ENCODE measurements around the gene WDFY2. TPM values are rescaled to one million over a fixed set of nuclear protein-coding genes. Genes with fewer than 3 reads are reported as not detected.
"Not testable (repeated sequence)": the region's sequence is repeated elsewhere in the genome, so short reads cannot be mapped to it uniquely, and the experiment has no call there.

Gene WDFY2
- total RNA-seq, 2 experiments from 2014 or later: 12.7 to 15.5 TPM

DNA sequence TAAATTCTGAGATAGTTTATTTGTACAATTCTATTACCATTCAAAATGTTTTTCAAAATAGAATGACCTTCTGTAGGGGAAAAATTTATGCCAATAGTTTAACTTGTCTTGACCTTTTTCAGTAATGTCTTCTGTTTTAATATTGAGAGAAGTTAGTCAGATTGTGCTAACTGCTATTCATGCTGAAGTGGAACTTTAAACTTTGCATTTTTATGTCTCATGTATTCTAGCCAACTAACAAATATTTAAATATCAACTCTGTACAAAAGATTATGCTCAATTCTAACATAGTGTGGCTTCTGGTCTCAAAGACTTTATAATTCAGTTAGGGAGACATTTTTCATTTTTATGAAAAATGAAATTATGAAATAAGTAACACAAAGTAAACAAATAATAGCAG, 94.2 kb downstream of the WDFY2 start:
- peaks cover 27% of the 10 kb centered on the region for H3K36me3 Mint-ChIP-seq
- POLR2A ChIA-PET: no interaction called here
- no peak for DNase-seq
- no peak overlapping the region for H3K4me3 Mint-ChIP-seq
- no peak for ATAC-seq (ENCODE audit: low read depth)
- H3K27ac Mint-ChIP-seq: no peak overlapping the region
- no peaks in the 10 kb centered on the region for H3K9me3 Mint-ChIP-seq
- no peaks in the 10 kb centered on the region for H3K4me1 Mint-ChIP-seq
- no peaks in the 10 kb centered on the region for H3K27me3 Mint-ChIP-seq

GRCh38 chr13:51679616-51680015, 95.4 kb downstream of the WDFY2 start:
- POLR2A ChIA-PET: interaction anchor here (1.3 kb wide), 1 partner anchor 226 kb away, joined by 4 read pairs; the partner anchor contains the start of gene INTS6
- Mint-ChIP-seq H3K27ac (no peak overlapping the region), H3K27me3 (no peaks in the 10 kb centered on the region), H3K36me3 (peaks cover 26% of the 10 kb centered on the region), H3K9me3 (no peaks in the 10 kb centered on the region), H3K4me3 (no peak overlapping the region), H3K4me1 (no peaks in the 10 kb centered on the region)
- DNase-seq (no peak), ATAC-seq (ENCODE audit: low read depth) (no peak)

- H3K9me3 Mint-ChIP-seq: no peaks in the 10 kb centered on the region
- no peaks in the 10 kb centered on the region for H3K4me1 Mint-ChIP-seq
- H3K36me3 Mint-ChIP-seq: peaks cover 27% of the 10 kb centered on the region
- no peak overlapping the region for H3K27ac Mint-ChIP-seq
- H3K27me3 Mint-ChIP-seq: no peaks in the 10 kb centered on the region
- H3K4me3 Mint-ChIP-seq: no peak overlapping the region
- ATAC-seq (ENCODE audit: low read depth) (no peak), DNase-seq (no peak)
- POLR2A ChIA-PET: interaction anchor here (1.3 kb wide), 1 partner anchor 228 kb away, joined by 4 read pairs; the partner anchor contains the start of gene INTS6
These were observed 96.9 kb downstream of the WDFY2 start for GRCh38 chr13:51681037-51681678.

GRCh38 chr13:51682686-51683085, 98.4 kb downstream of the WDFY2 start:
- Mint-ChIP-seq H3K4me1 (peaks cover under 1% of the 10 kb centered on the region), H3K27me3 (no peaks in the 10 kb centered on the region), H3K36me3 (peaks cover 22% of the 10 kb centered on the region), H3K9me3 (no peaks in the 10 kb centered on the region), H3K27ac (no peak overlapping the region), H3K4me3 (no peak overlapping the region)
- no peak for DNase-seq
- no peak for ATAC-seq (ENCODE audit: low read depth)
- POLR2A ChIA-PET: no interaction called here

DNA sequence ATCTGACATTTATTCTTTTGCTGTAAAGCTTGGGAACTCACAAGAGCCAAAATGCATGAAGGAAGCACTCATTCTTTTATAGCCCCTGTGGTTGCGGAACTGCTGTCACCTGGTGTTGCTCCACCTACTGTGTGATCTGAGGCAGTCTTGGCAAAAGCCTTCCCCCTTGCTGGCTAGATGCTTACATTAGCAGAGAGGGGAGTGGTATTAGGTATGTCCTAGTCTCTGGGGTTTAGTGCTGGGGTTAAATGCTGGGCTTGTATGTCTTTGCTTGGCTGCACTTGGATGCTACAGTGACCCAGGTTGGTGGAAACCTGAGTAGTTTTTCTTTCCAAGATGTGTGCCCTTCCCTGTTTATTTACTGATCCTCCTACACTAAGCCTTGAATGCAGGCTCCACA, 99.3 kb downstream of the WDFY2 start:
- POLR2A ChIA-PET: no interaction called here
- Mint-ChIP-seq H3K27ac (no peak overlapping the region), H3K36me3 (peaks cover 19% of the 10 kb centered on the region), H3K27me3 (no peaks in the 10 kb centered on the region), H3K9me3 (no peaks in the 10 kb centered on the region), H3K4me1 (peaks cover 3% of the 10 kb centered on the region), H3K4me3 (no peak overlapping the region)
- DNase-seq: no peak
- no peak for ATAC-seq (ENCODE audit: low read depth)

DNA sequence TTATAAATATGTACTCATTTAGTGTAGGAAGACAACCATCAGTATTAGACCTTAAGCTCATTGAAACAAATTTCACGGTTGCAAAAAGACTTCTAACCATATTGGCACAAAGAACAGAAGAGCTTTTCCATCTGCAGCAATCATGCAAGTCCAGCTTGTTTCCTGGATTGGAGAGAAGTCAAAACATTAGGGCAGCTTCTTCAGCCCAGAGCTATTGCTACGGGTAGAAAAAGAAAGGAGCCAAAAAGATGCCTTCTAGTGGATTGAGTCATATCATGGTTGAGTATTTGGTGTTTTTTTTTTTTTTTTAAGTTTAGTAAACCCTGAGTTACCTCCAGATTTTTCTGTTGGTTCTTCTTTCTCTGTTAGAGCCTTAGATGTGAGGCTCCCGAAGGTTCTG, 99.8 kb downstream of the WDFY2 start:
- peaks cover 19% of the 10 kb centered on the region for H3K36me3 Mint-ChIP-seq
- POLR2A ChIA-PET: no interaction called here

GRCh38 chr13:51687947-51688714, 103.9 kb downstream of the WDFY2 start:
- Mint-ChIP-seq H3K27me3 (no peaks in the 10 kb centered on the region), H3K4me1 (peaks cover 3% of the 10 kb centered on the region), H3K36me3 (peaks cover 10% of the 10 kb centered on the region), H3K4me3 (no peak overlapping the region), H3K27ac (no peak overlapping the region), H3K9me3 (no peaks in the 10 kb centered on the region)
- POLR2A ChIA-PET: no interaction called here
- DNase-seq: no peak
- ATAC-seq (ENCODE audit: low read depth): no peak

More for the DNA sequence above, 99.8 kb downstream of the WDFY2 start:
- Mint-ChIP-seq H3K4me3 (no peak overlapping the region), H3K27me3 (no peaks in the 10 kb centered on the region), H3K9me3 (no peaks in the 10 kb centered on the region), H3K27ac (no peak overlapping the region), H3K4me1 (peaks cover 3% of the 10 kb centered on the region)
- ATAC-seq (ENCODE audit: low read depth) (no peak), DNase-seq (no peak)

DNA sequence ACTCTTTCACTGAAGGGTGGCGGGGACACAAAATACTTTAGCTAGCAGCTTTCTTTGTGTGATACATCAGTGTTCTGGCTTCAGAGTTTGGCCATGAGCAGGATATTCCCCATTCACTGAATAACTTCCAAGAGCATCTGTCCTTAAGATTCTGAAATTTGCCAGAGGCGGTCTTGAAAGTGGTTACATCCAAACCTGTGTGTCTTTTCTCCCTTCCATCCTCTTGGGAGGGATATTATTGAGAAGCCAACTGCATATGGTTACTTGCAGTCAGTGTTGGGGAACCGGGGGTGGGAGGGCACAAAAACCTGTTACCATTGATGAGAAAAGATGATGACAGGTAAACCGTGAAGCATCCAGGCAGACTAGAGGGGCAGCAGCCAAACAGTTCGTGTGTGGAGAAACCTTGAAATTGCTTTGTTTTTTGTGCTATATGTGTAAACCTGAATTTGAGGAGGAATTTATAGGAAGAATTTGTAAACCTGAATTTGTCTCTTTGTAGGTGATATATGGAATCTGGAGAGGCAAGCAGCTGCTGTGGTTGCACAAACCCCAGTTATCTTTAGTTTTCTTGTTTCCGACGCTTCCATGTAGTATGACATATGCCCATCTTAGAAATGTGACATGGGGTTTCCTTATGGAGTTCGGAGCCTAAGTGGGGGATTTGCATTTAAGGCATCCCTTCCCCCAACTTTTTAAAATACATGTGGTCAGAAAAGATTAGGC, 104.8 kb downstream of the WDFY2 start:
- POLR2A ChIA-PET: no interaction called here
- no peak overlapping the region for H3K27ac Mint-ChIP-seq
- no peak overlapping the region for H3K4me3 Mint-ChIP-seq
- peaks cover 3% of the 10 kb centered on the region for H3K4me1 Mint-ChIP-seq
- H3K9me3 Mint-ChIP-seq: no peaks in the 10 kb centered on the region
- peaks cover 8% of the 10 kb centered on the region for H3K36me3 Mint-ChIP-seq
- no peak for ATAC-seq (ENCODE audit: low read depth)
- no peaks in the 10 kb centered on the region for H3K27me3 Mint-ChIP-seq
- no peak for DNase-seq

DNA sequence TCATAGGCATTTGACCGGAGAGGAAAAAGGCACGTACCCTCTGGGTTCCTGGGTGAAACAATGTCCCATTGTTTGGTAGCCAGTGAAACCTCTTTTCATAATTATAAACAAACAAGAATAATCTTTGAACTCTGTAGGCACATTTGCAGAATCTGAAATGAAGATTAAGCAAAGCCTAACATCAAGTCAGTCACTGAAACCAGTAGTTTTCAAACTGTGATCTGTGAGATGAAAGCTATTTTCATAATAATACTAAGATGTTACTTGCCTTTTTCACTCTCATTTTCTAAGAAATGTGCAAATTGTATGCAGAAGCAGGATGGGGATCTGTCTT, 105.4 kb downstream of the WDFY2 start:
- peaks cover 3% of the 10 kb centered on the region for H3K4me1 Mint-ChIP-seq
- no peak overlapping the region for H3K4me3 Mint-ChIP-seq
- ATAC-seq (ENCODE audit: low read depth) (no peak), DNase-seq (no peak)
- H3K9me3 Mint-ChIP-seq: no peaks in the 10 kb centered on the region
- H3K27ac Mint-ChIP-seq: no peak overlapping the region
- POLR2A ChIA-PET: no interaction called here
- H3K27me3 Mint-ChIP-seq: no peaks in the 10 kb centered on the region
- peaks cover 5% of the 10 kb centered on the region for H3K36me3 Mint-ChIP-seq

DNA sequence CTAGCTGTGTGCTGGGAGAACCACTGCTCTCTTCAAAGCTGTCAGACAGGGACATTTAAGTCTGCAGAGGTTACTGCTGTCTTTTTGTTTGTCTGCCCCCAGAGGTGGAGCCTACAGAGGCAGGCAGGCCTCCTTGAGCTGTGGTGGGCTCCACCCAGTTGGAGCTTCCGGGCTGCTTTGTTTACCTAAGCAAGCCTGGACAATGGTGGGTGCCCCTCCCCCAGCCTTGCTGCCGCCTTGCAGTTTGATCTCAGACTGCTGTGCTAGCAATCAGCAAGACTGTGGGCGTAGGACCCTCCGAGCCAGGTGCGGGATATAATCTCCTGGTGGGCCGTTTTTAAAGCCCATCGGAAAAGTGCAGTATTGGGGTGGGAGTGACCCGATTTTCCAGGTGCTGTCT, 111.4 kb downstream of the WDFY2 start:
- H3K4me1 Mint-ChIP-seq; ATAC-seq (ENCODE audit: low read depth); H3K9me3 Mint-ChIP-seq; H3K27me3 Mint-ChIP-seq; DNase-seq; H3K36me3 Mint-ChIP-seq; H3K4me3 Mint-ChIP-seq; H3K27ac Mint-ChIP-seq; POLR2A ChIA-PET: not testable (repeated sequence)

GRCh38 chr13:51697181-51697580, 112.9 kb downstream of the WDFY2 start:
- ATAC-seq (ENCODE audit: low read depth) (no peak), DNase-seq (no peak)
- Mint-ChIP-seq H3K27ac (no peak overlapping the region), H3K4me3 (no peak overlapping the region), H3K4me1 (no peaks in the 10 kb centered on the region), H3K36me3 (no peaks in the 10 kb centered on the region), H3K9me3 (no peaks in the 10 kb centered on the region), H3K27me3 (no peaks in the 10 kb centered on the region)
- POLR2A ChIA-PET: no interaction called here

DNA sequence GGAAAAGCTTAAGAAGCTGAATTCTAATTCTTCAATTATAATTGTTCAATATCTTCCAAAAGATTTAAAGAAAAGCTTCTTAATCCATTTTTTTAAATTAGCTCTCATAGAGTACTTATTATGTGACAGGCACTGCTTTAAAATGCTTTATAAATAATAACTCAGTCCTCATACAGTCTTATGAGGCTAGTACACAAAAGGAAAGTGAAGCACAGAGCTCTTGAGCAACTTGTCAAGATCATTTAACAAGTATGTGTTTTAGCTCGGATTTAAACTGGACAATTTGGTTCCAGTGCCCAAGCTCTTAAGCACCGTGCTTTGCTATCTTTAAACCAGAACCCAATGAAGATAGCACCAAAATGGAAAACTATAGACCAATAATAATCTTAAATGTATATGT, 113.6 kb downstream of the WDFY2 start:
- POLR2A ChIA-PET: interaction anchor here (0.7 kb wide), 1 partner anchor 245 kb away, joined by 4 read pairs; no protein-coding TSS in a partner anchor
- H3K27ac Mint-ChIP-seq: no peak overlapping the region
- ATAC-seq (ENCODE audit: low read depth): no peak
- no peaks in the 10 kb centered on the region for H3K9me3 Mint-ChIP-seq
- no peak for DNase-seq
- H3K4me3 Mint-ChIP-seq: no peak overlapping the region
- H3K4me1 Mint-ChIP-seq: no peaks in the 10 kb centered on the region
- H3K36me3 Mint-ChIP-seq: no peaks in the 10 kb centered on the region
- H3K27me3 Mint-ChIP-seq: no peaks in the 10 kb centered on the region

- DNase-seq: no peak
- Mint-ChIP-seq H3K9me3 (no peaks in the 10 kb centered on the region), H3K36me3 (no peaks in the 10 kb centered on the region), H3K27me3 (no peaks in the 10 kb centered on the region), H3K4me3 (no peak overlapping the region), H3K27ac (no peak overlapping the region), H3K4me1 (no peaks in the 10 kb centered on the region)
- POLR2A ChIA-PET: no interaction called here
- no peak for ATAC-seq (ENCODE audit: low read depth)
These were observed 114.1 kb downstream of the WDFY2 start for GRCh38 chr13:51698352-51698751.
